OCI-LY1 (cell line): ENCODE measurements around the gene MYLK3.

Experiments used
- H2AFZ ChIP-seq: fragments of 200-600 bp; sonication (generic), shearing (Covaris generic); 2 replicates; pipeline ENCODE4 v1.6.0; 2014; ENCODE audit warnings: antibody characterized with exemption, mild to moderate bottlenecking, low read length
- H3F3A ChIP-seq: fragments of 200-600 bp; sonication (generic), shearing (Covaris generic); 2 replicates; pipeline ENCODE4 v1.6.0; 2014; ENCODE audit warnings: mild to moderate bottlenecking, antibody characterized with exemption, low read length, moderate library complexity; ENCODE audit not compliant: insufficient read depth
- H3K27ac ChIP-seq: fragments of 200-600 bp; sonication (generic); 2 replicates; pipeline ENCODE4 v1.5.1; 2014; ENCODE audit warnings: low read length, mixed run types, mild to moderate bottlenecking, low read depth; ENCODE audit not compliant: poor library complexity, severe bottlenecking
- H3K27me3 ChIP-seq: fragments of 200-600 bp; sonication (generic); 2 replicates; pipeline ENCODE4 v1.6.0; 2014; ENCODE audit warnings: antibody characterized with exemption, mild to moderate bottlenecking, low read length, moderate library complexity; ENCODE audit not compliant: insufficient read depth
- H3K36me3 ChIP-seq: fragments of 200-600 bp; sonication (generic); 2 replicates; pipeline ENCODE4 v1.6.1; 2014; ENCODE audit warnings: mild to moderate bottlenecking, antibody characterized with exemption, low read length, moderate library complexity, mixed read lengths; ENCODE audit not compliant: insufficient read depth
- H3K4me1 ChIP-seq: fragments of 200-600 bp; sonication (generic); 2 replicates; pipeline ENCODE4 v1.5.1; 2014; ENCODE audit warnings: mild to moderate bottlenecking, low read length, moderate library complexity; ENCODE audit not compliant: insufficient read depth, severe bottlenecking
- H3K4me2 ChIP-seq: fragments of 200-600 bp; sonication (generic), shearing (Covaris generic); 2 replicates; pipeline ENCODE4 v1.6.1; 2014; ENCODE audit warnings: low read length
- H3K4me3 ChIP-seq: fragments of 200-600 bp; sonication (generic); 2 replicates; pipeline ENCODE4 v1.5.1; 2014; ENCODE audit warnings: low read length, low read depth, mild to moderate bottlenecking, mixed read lengths; ENCODE audit not compliant: poor library complexity, severe bottlenecking
- H3K79me2 ChIP-seq: fragments of 200-600 bp; shearing (Covaris generic); 2 replicates; pipeline ENCODE4 v1.6.1; 2016; ENCODE audit warnings: mixed run types, low read length, mixed read lengths; ENCODE audit not compliant: insufficient read depth
- H3K9ac ChIP-seq: fragments of 200-600 bp; sonication (generic), shearing (Covaris generic); 2 replicates; pipeline ENCODE4 v1.6.1; 2014; ENCODE audit warnings: mild to moderate bottlenecking, low read length, mixed read lengths
- H3K9me2 ChIP-seq: fragments of 200-600 bp; sonication (generic), shearing (Covaris generic); 2 replicates; pipeline ENCODE4 v1.6.1; 2014; ENCODE audit warnings: low read depth, mild to moderate bottlenecking, low read length, mixed read lengths
- H3K9me3 ChIP-seq: fragments of 200-600 bp; shearing (Covaris generic); 2 replicates; pipeline ENCODE4 v1.6.1; 2014; ENCODE audit warnings: low read length, mixed read lengths
- H4K20me1 ChIP-seq: fragments of 200-600 bp; sonication (generic), shearing (Covaris generic); 2 replicates; pipeline ENCODE4 v1.6.0; 2016; ENCODE audit warnings: mild to moderate bottlenecking, low read length; ENCODE audit not compliant: insufficient read depth
- EZH2 ChIP-seq: fragments of 200-600 bp; sonication (generic), shearing (Covaris generic); IDR thresholded peaks from 2 replicates; pipeline ENCODE4 v1.8.0; 2017; ENCODE audit warnings: borderline replicate concordance, mixed run types, mild to moderate bottlenecking, antibody characterized with exemption, low read length, moderate library complexity, mixed read lengths
- TF ChIP-seq, protein P1 (sequence below): fragments of 200-600 bp; sonication (generic), shearing (Covaris generic); IDR thresholded peaks from 2 replicates; pipeline ENCODE4 v1.5.1; 2017; ENCODE audit warnings: mild to moderate bottlenecking, antibody characterized with exemption, low read length, moderate library complexity, mixed read lengths

The MYLK3 gene

GRCh38 chr16:46673320-46674013, 74.7 kb downstream of the MYLK3 start:
- H3F3A ChIP-seq = no peaks in the 10 kb centered on the region
- no peaks in the 10 kb centered on the region for H3K79me2 ChIP-seq
- peak overlapping the region; percentile 72 for H3K27ac ChIP-seq
- no peaks in the 10 kb centered on the region for H3K9me2 ChIP-seq
- no peak overlapping the region for H2AFZ ChIP-seq
- no peaks in the 10 kb centered on the region for H3K9me3 ChIP-seq
- no peak for TF ChIP-seq EZH2
- TF ChIP-seq, protein P1, sequence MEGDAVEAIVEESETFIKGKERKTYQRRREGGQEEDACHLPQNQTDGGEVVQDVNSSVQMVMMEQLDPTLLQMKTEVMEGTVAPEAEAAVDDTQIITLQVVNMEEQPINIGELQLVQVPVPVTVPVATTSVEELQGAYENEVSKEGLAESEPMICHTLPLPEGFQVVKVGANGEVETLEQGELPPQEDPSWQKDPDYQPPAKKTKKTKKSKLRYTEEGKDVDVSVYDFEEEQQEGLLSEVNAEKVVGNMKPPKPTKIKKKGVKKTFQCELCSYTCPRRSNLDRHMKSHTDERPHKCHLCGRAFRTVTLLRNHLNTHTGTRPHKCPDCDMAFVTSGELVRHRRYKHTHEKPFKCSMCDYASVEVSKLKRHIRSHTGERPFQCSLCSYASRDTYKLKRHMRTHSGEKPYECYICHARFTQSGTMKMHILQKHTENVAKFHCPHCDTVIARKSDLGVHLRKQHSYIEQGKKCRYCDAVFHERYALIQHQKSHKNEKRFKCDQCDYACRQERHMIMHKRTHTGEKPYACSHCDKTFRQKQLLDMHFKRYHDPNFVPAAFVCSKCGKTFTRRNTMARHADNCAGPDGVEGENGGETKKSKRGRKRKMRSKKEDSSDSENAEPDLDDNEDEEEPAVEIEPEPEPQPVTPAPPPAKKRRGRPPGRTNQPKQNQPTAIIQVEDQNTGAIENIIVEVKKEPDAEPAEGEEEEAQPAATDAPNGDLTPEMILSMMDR = peak; percentile 97
- no peak overlapping the region for H3K4me2 ChIP-seq
- no peaks in the 10 kb centered on the region for H4K20me1 ChIP-seq
- no peak overlapping the region for H3K4me3 ChIP-seq
- H3K4me1 ChIP-seq = peaks cover 12% of the 10 kb centered on the region
- H3K36me3 ChIP-seq = peaks cover 82% of the 10 kb centered on the region
- H3K9ac ChIP-seq = no peak overlapping the region
- no peaks in the 10 kb centered on the region for H3K27me3 ChIP-seq

GRCh38 chr16:46662123-46662522, 86.0 kb downstream of the MYLK3 start:
- peaks cover 74% of the 10 kb centered on the region for H3K36me3 ChIP-seq
- no peaks in the 10 kb centered on the region for H3K9me3 ChIP-seq
- no peaks in the 10 kb centered on the region for H3K79me2 ChIP-seq
- TF ChIP-seq EZH2 = no peak
- TF ChIP-seq, protein P1 = no peak
- H3K4me3 ChIP-seq = no peak overlapping the region
- H2AFZ ChIP-seq = no peak overlapping the region
- no peaks in the 10 kb centered on the region for H3K9me2 ChIP-seq
- H3K4me2 ChIP-seq = no peak overlapping the region
- H3K4me1 ChIP-seq = no peaks in the 10 kb centered on the region
- no peaks in the 10 kb centered on the region for H3K27me3 ChIP-seq
- no peaks in the 10 kb centered on the region for H4K20me1 ChIP-seq
- no peak overlapping the region for H3K9ac ChIP-seq
- no peak overlapping the region for H3K27ac ChIP-seq
- no peaks in the 10 kb centered on the region; the same call in 1 of the 2 replicates for H3F3A ChIP-seq

GRCh38 chr16:46658925-46659324, 89.2 kb downstream of the MYLK3 start:
- Histone ChIP-seq H3K27me3 (no peaks in the 10 kb centered on the region), H3K4me3 (no peak overlapping the region), H2AFZ (no peak overlapping the region), H3K4me2 (no peak overlapping the region), H3K9ac (no peak overlapping the region), H3K9me3 (no peaks in the 10 kb centered on the region), H3K9me2 (no peaks in the 10 kb centered on the region), H3K36me3 (peaks cover 51% of the 10 kb centered on the region), H3K4me1 (no peaks in the 10 kb centered on the region), H3K79me2 (no peaks in the 10 kb centered on the region), H3K27ac (peak overlapping the region; percentile 11), H3F3A (no peaks in the 10 kb centered on the region; the same call in 1 of the 2 replicates), H4K20me1 (no peaks in the 10 kb centered on the region)
- TF ChIP-seq, protein P1 = no peak
- no peak for TF ChIP-seq EZH2
